Measurements from ENCODE around the gene MFAP3L. TPM values are rescaled to one million over a fixed set of nuclear protein-coding genes. Genes with fewer than 3 reads are reported as not detected.

Gene MFAP3L
- total RNA-seq, 6 experiments from 2014 or later: 0.94 to 6.4 (median 2.1) TPM

GRCh38 chr4:170011921-170012628 lies 14.1 kb downstream of the MFAP3L start:
- no peak for DNase-seq
- peaks cover 39% of the 10 kb centered on the region for H3K4me1 Mint-ChIP-seq (ENCODE audit: low read depth)
- H3K36me3 Mint-ChIP-seq (ENCODE audit: low read depth): no peaks in the 10 kb centered on the region
- no peak overlapping the region for H3K27ac Mint-ChIP-seq
- H3K4me3 Mint-ChIP-seq: no peak overlapping the region
- H3K9me3 Mint-ChIP-seq: no peaks in the 10 kb centered on the region
- no peak for TF ChIP-seq CTCF (IDR thresholded peaks at IDR 0.05)
- no peaks in the 10 kb centered on the region; the same call in none of the 2 replicates for H3K27me3 Mint-ChIP-seq (ENCODE audit: insufficient read depth)

- H3K36me3 Mint-ChIP-seq (ENCODE audit: low read depth): no peaks in the 10 kb centered on the region
- no peaks in the 10 kb centered on the region for H3K9me3 Mint-ChIP-seq
- H3K27ac Mint-ChIP-seq: no peak overlapping the region
- peaks cover 2% of the 10 kb centered on the region for H3K27me3 Mint-ChIP-seq (ENCODE audit: insufficient read depth)
- no peak overlapping the region for H3K4me3 Mint-ChIP-seq
- TF ChIP-seq CTCF (IDR thresholded peaks at IDR 0.05): no peak
- H3K4me1 Mint-ChIP-seq (ENCODE audit: low read depth): peaks cover 38% of the 10 kb centered on the region
- DNase-seq: no peak
These were observed 16.9 kb downstream of the MFAP3L start for GRCh38 chr4:170009291-170009690.

- H3K36me3 Mint-ChIP-seq (ENCODE audit: low read depth): no peaks in the 10 kb centered on the region
- peaks cover 34% of the 10 kb centered on the region for H3K4me1 Mint-ChIP-seq (ENCODE audit: low read depth)
- no peak for DNase-seq
- TF ChIP-seq CTCF (IDR thresholded peaks at IDR 0.05): no peak
- H3K4me3 Mint-ChIP-seq: no peak overlapping the region
- H3K9me3 Mint-ChIP-seq: no peaks in the 10 kb centered on the region
- no peak overlapping the region for H3K27ac Mint-ChIP-seq
- peaks cover 2% of the 10 kb centered on the region for H3K27me3 Mint-ChIP-seq (ENCODE audit: insufficient read depth)
These were observed 17.4 kb downstream of the MFAP3L start for GRCh38 chr4:170008801-170009200.

GRCh38 chr4:170008371-170008770 lies 17.8 kb downstream of the MFAP3L start:
- no peaks in the 10 kb centered on the region for H3K9me3 Mint-ChIP-seq
- peak overlapping the region; percentile 44; the same call in 1 of the 2 replicates for H3K4me3 Mint-ChIP-seq
- no peaks in the 10 kb centered on the region for H3K36me3 Mint-ChIP-seq (ENCODE audit: low read depth)
- peaks cover 2% of the 10 kb centered on the region for H3K27me3 Mint-ChIP-seq (ENCODE audit: insufficient read depth)
- H3K27ac Mint-ChIP-seq: no peak overlapping the region
- peaks cover 34% of the 10 kb centered on the region for H3K4me1 Mint-ChIP-seq (ENCODE audit: low read depth)
- DNase-seq: peak; percentile 11
- TF ChIP-seq CTCF (IDR thresholded peaks at IDR 0.05): peak; percentile 33; the same call in 1 of the 2 replicates

- Mint-ChIP-seq H3K27ac (no peak overlapping the region), H3K27me3 (ENCODE audit: insufficient read depth) (peaks cover 2% of the 10 kb centered on the region), H3K4me1 (ENCODE audit: low read depth) (peaks cover 39% of the 10 kb centered on the region), H3K4me3 (no peak overlapping the region), H3K36me3 (ENCODE audit: low read depth) (no peaks in the 10 kb centered on the region), H3K9me3 (no peaks in the 10 kb centered on the region)
- no peak for TF ChIP-seq CTCF (IDR thresholded peaks at IDR 0.05)
- no peak for DNase-seq
These were observed 19.1 kb downstream of the MFAP3L start for GRCh38 chr4:170007113-170007512.
